ENCODE measurements around the gene GPR155.

- TF ChIP-seq, protein P1, sequence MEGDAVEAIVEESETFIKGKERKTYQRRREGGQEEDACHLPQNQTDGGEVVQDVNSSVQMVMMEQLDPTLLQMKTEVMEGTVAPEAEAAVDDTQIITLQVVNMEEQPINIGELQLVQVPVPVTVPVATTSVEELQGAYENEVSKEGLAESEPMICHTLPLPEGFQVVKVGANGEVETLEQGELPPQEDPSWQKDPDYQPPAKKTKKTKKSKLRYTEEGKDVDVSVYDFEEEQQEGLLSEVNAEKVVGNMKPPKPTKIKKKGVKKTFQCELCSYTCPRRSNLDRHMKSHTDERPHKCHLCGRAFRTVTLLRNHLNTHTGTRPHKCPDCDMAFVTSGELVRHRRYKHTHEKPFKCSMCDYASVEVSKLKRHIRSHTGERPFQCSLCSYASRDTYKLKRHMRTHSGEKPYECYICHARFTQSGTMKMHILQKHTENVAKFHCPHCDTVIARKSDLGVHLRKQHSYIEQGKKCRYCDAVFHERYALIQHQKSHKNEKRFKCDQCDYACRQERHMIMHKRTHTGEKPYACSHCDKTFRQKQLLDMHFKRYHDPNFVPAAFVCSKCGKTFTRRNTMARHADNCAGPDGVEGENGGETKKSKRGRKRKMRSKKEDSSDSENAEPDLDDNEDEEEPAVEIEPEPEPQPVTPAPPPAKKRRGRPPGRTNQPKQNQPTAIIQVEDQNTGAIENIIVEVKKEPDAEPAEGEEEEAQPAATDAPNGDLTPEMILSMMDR (conservative IDR thresholded peaks at IDR 0.05; ENCODE audit: low read length) = no peak
- TF ChIP-seq EZH2phosphoT487 (IDR thresholded peaks at IDR 0.05; ENCODE audit: borderline replicate concordance) = no peak
Measured at GRCh38 chr2:174438146-174438886, 48.5 kb downstream of the GPR155 start.

Measured in Loucy (cell line).